Stimulated activated CD8-positive, alpha-beta memory T cell treated with anti-CD3 and anti-CD28 coated beads, Interleukin-15, amount 100 ng/mL, for 48 hours (primary cell): ENCODE measurements around the gene WDHD1.
"Not testable (repeated sequence)": the region's sequence is repeated elsewhere in the genome, so short reads cannot be mapped to it uniquely, and the experiment has no call there.

ENCODE experiments used
- DNase-seq, 2 donors: peaks; one replicate each; pipeline ENCODE4 v3.0.0-alpha.2; 2020; ENCODE audit warnings: low read depth in 2 of 2

WDHD1 gene

DNA sequence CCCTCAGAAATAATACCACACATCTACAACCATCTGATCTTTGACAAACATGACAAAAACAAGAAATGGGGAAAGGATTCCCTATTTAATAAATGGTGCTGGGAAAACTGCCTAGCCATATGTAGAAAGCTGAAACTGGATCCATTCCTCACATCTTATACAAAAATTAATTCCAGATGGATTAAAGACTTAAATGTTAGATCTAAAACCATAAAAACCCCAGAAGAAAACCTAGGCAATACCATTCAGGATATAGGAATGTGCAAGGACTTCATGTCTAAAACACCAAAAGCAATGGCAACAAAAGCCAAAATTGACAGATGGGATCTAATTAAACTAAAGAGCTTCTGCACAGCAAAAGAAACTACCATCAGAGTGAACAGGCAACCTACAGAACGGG is 74.1 kb downstream of the WDHD1 start:
- not testable (repeated sequence) for DNase-seq

DNA sequence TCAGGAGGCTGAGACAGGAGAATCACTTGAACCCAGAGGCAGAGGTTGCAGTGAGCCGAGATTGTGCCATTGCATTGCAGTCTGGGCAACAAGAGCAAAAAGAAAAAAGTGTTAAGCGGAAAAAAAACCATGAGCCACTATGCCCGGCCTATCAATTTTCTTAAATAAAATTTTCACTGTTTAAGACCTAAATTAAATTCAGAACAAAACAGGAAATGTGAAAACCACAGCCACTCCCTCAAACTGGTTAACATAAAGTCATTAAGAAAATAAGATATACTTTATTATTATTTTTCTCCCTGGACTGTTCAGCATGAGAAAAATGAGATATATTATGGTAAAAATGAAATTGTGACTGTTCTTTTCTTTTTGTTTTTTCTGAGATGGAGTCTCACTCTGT is 79.7 kb downstream of the WDHD1 start:
- DNase-seq = no peak

DNA sequence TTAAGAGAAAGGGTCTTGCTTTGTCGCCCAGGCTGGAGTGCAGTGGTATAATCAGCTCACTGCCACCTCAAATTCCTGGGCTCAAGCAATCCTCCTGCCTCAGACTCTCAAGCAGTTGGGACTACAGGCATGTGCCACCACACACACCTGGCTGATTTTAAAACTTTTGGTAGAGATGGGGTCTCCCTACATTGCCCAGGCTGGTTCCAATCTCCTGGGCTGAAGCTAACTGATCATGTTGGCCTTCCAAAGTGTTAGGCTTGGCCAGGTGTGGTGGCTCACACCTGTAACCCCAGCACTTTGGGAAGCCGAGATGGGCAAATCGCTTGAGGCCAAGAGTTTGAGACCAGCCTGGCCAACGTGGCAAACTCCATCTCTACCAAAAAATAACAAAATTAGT is 80.4 kb downstream of the WDHD1 start:
- no peak for DNase-seq

DNA sequence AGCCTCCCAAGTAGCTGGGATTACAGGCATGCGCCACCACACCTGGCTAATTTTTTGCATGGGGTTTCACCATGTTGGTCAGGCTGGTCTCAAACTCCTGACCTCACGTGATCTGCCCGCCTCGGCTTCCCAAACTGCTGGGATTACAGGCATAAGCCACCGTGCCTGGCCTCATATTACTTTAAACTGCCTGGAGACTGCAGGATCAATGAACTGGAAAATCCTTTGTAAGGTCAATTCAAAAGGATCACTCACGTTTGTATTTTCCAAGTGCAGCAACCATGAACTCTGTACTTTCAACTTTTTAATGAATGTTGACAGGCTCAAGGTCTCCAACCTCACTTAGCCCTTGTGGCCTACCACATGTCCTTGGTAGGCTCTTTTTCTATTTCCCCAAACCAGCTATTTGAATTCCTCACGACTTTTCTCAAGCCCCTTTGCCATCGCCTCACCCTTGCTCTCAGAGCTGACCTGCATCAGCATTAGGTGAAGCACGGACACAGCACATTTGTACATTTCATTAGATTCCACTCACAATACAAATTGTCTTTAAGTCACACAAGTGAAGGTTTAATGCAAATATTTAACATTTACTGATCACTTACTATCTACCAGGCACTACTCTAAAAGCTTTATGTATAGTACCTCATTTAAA is 82.0 kb downstream of the WDHD1 start:
- no peak for DNase-seq

DNA sequence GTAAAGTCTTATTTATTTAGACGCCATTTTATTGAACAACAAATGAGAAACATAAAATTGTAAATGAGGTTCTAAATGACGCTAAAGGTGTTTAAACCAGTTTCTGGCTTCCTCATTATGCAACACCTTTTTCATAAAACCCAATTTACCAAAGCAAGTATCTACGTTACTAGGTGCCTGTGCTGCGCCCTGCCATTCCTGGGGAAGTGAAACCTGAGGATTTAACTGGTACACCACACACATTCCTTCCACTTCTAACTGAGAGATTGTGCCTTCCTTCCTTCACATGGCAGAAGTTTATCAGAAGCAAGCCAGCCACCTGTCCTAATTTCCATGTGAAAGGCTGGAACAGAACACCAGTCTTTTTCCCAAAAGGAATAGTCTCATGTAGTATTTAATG is 84.0 kb downstream of the WDHD1 start:
- DNase-seq = no peak

DNA sequence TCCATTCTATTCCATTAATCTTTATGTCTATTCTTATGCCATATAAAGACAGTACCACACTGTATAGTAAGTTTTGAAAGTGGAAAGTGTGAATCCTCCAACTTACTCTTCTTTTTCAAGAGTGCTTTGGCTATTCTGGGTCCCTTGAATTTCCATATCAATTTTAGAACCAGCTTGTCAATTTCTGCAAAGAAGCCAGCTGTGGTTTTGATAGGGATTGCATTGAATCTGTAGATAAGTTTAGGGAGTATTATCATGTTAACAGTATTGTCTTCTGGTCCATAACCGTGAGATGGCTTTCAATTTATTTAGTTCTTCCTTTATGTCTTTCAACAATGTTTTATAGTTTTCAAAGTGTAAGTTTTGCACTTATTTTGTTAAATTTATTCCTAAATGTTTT is 90.1 kb downstream of the WDHD1 start:
- DNase-seq = no peak

DNA sequence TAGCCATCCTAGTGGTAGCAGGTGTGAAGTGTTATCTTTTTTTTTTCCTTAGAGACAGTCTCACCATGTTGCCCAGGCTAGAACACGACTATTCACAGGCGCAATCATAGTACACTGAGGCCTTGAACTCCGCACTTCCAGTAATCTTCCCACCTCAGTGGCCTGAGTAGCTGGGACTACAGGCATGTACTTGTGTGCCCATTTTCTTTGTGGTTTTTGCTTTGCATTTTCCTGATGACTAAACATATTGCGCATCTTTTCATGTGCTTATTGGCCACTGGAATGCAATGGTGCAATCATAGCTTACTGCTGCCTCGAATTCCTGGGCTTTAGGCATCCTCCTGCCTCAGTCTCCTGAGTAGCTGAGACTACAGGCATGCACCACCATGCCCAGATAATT is 90.9 kb downstream of the WDHD1 start:
- no peak for DNase-seq

DNA sequence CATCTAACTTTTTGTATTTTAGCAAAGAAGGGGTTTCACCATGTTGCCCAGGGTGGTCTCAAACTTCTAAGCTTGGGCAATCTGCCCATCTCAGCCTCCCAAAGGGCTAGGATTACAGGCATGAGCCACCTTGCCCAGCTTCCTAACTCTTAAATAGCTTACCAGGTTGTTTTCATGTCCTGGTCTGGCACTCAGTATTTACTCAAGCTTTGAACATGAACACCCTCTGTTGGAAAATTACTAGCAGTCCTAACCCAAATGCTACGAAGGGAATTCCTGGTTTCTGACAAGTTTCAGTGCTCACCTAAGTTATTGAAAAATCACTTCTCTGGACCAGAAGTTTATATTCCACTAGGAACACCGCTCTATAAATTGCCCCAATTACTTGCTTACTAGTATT is 91.8 kb downstream of the WDHD1 start:
- no peak for DNase-seq

DNA sequence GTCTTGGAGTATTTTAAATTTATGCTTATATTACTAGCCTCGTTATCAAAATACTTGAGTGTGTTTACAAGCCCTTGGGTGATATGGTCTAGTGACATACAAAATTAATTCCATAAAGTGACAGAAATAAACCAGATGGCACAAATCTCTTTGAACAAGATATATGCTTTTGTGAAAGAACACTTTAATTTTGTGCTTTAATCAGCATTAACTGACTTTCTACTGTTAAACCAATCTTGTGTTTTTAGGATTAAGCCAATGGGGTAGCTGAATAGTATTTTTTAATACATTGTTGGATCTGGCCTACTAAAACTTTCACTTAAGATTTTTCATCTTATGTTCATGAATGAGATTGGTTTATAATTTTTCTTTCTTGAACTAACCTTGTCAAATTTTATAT is 93.9 kb downstream of the WDHD1 start:
- no peak for DNase-seq

DNA sequence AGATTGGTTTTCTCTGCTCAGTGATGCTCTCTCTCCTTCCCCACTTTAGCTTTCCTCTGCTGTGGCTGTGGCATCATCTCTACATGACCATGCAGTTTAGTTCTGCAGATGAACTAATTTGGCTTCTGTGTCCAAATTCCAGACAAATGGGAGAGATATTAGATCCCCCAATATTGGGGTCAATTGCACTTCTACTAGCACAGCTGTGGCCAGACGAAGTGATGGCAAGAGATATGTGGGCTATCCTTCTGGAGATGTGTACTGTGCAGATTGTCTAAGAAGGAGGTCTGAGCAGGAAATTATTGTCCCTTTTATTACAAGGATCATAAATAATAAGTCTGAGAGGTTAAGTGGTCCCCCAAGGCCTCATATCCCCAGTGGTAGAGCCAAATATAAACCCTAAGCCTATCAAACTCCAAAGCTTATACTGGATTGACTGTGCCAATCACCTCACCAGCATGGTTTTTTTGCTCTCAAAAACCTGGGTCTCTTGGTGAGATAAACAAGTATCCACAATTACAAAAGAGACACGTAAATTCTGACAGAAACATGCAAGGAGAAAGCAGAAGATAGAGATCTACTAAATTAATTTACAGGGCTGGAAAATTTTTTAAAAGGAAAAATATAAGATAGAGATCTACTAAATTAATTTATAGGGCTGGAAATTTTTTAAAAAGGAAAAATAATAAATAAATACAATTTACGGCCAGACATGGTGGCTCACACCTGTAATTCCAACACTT is 95.1 kb downstream of the WDHD1 start:
- DNase-seq = no peak

DNA sequence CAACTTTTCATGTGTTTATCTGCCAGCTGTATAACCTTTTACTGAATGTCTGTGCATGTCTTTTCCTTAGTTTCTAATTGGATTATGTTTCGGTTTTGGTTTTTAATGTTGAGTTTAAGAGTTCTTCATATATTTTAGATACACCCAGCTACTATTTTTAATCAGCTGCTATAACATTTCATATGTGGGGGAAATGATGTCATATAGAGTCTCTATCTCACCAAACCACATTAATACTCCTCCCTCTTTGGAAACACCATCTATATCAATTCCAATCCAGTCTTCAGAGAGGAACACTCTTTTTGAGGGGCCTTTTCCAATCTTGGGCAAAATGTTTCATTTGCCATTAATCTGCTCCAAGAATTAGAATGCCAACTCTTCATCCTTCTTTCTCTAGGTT is 95.8 kb downstream of the WDHD1 start:
- DNase-seq = no peak

DNA sequence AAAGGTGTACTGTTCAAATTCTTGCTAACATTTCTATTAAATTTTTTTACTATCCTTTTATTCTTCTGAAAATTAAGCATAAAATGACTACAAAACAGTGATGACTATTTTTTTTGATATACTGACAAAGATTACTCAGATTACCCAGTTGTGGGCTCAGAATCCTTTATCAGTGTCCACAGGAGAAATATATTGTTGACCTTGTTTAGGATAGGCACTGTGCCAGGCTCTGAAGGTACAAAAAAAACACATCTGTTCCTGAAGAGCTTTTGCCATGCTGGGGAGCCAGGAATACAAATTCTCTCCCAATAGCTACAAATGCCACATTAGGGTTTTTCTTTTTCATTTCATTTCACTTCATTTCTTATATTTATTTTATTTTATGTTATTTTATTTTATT is 97.3 kb downstream of the WDHD1 start:
- no peak for DNase-seq

DNA sequence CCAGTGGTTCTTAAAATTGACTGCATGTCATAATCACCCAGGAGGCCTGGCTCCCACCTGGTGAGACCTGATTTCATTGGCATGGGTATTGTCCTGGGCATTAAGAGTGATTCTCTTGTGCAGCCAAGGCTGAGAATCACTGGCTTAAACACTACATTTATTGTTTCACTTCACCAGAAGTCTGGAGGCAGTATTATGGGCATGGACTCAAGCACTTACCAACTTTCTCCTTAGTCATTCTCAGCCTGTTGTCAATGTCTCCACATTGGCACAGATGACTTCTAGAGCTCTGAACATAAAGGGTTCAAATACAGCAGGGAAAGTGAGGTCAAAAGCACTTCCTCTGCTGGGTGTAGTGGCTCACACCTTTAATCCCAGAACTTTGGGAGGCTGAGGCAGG is 98.7 kb downstream of the WDHD1 start:
- no peak for DNase-seq

DNA sequence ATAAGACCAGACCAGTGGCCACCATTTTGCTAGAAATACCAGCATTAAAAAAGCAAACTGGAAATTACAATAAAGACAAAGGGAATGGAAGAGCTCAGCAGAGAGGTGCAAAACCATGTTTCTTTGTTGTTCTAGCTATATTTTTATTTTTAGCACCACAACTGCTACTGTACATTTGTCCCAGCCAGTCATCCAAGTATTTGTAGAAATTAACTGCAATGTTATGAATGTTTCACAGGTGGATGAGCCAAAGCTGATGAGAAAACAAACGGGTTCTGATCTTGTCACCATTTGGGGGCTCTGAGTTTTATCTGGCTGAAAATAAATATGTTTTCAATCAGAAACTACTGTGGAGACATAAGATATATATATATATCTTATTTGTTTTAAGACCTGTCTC is 99.3 kb downstream of the WDHD1 start:
- no peak for DNase-seq

DNA sequence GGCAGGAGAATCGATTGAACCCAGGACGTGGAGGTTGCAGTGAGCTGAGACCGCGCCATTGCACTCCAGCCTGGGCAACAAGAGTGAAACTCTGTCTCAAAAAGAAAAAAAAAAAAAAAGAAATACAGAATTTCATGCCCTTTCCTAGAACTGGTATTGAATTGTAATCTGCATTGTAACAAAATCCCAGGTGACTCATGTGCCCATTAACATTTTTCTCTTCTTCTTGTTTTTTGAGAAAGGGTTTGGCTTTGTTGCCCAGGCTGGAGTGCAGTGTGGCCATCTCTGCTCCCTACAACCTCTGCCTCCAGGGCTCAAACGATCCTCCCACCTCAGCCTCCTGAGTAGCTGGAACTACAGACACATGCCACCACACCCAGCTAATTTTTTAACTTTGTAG is 100.3 kb downstream of the WDHD1 start:
- DNase-seq = not testable (repeated sequence)

DNA sequence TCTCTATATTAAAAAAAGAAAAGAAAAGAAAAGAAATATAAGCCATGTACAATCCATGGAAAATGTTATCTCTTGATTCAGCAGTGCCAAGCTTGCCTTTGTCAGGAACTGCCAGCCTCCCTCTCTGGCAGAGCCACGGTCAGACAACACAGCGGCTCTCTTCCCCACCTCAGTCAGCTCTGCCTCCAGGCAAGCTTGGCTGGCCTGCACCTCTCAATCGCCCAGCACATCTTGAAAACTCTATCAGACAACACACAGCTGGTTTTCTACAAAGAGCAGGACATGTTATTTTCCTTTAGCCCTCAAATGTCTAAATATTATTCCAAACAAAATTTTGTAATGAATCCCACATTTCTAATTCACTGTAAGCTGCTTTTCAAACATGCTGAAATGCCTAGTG is 104.3 kb downstream of the WDHD1 start:
- DNase-seq = no peak

DNA sequence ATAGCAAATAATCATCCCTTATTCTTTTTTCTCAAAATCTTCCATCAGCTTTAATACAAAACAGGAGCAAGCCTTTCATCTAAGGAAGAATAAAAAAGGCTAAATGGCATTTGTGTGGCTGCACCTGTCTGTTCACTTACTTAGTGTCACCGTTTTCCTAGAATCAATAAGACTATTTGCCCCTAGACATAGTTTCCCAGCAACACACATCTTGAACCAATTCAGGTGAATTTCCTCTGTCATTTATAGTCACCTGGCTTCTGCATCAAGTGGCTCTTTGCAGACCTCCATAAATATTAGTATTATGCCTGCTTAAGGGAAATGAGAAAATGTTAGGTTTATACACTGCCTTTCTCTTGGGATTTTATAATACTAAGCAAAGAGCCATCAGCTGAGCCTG is 106.8 kb downstream of the WDHD1 start:
- DNase-seq = no peak

DNA sequence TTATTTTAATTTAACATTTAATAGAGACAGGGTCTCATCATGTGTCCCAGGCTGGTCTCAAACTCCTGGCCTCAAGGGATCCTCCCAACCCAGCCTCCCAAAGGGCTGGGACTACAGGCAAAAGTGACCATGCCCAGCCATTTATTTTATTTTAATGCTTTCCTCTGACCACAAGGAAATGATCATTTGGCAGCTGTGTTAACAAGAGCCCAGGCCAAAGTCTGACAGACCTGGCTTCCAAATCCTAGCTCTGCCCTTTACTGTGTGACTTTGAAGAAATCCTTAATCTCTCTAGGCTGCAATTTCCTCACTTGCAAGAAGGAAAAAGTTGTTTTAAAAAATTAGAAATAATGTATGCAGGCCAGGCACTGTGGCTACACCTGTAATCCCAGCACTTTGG is 107.6 kb downstream of the WDHD1 start:
- DNase-seq = no peak

DNA sequence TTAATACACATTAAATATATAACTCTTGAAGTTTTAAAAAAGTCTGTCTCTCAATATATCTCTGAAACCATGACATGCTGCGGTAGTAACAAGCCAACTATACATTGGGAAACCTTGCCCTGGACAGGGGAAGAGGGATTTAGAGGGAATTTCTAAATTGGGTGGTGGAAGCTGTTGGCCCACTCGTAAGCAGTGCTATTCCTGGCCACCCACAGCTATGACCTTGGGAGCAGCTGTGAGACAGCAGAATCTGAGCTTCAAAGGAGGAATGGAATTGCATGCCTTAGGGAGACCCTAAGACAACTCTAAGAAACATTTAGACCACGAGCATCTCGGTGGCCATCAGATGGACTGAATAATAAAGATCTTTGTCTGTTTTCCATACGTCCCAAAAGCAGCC is 108.5 kb downstream of the WDHD1 start:
- no peak for DNase-seq

DNA sequence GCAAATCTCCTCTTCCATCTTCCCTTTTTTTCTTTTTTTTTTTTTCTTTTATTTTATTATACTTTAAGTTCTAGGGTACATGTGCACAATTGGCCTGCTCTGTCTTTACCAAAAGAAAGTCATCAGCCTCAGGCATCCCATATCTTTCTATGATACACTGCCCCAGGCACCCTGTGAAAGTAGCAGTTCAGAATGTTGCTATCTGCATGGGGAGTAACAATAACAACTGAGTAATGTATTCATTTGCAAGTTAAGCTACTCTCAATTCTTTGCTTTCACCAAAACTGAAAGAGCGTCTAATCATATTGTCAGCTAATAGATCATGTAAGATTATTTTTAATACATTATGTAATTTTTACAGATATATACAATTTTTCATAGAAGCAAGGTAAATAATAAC is 110.8 kb downstream of the WDHD1 start:
- DNase-seq = no peak

DNA sequence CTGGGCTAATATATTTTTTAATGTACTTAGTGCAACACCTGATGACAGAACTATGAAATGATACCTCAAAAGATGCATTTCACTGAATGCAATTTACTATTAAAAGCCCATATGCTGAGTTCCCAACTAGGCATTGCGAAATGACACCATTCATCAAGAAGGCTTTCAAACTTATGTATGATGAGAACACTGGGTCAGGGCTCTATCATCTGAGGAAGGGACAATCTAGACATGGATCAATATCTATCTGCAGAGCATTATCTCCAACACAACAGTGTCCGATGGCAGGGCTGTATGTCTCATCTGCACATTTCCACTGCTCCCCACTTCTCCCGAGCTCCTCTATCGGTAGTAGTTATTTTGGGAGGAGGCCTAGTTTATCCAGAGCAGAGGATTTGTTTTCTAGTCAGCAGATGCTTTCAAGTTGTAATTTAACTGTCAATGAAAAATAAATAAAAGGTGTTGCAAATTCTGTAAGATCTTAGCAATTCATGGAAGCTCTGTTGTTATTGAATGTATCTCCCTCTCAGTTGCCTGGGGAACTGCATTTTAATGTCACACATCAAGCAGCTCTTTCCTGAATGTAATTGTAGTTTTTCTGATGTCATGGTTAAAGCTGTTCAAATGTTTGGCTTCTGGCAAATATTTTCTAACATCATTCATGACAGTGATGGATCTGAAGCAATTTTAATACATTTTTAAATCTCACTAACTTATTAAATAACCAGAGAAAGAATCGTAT is 116.9 kb downstream of the WDHD1 start:
- DNase-seq = no peak

DNA sequence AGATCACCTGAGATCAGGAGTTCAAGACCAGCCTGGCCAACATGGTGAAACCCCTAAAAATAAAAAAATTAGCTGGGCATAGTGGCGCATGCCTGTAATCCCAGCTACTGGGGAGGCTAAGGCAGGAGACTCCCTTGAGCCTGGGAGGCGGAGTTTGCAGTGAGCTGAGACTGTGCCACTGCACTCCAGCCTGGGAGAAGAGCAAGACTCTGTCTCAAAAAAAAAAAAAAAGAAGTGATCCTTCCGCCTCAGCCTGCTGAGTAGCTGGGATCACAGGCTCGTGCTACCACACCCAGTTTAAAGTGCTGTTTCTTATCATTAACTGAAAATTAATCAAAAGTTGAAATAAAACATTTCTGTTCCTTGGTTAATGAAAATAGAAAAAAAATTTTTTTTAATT is 117.9 kb downstream of the WDHD1 start:
- DNase-seq = not testable (repeated sequence)

DNA sequence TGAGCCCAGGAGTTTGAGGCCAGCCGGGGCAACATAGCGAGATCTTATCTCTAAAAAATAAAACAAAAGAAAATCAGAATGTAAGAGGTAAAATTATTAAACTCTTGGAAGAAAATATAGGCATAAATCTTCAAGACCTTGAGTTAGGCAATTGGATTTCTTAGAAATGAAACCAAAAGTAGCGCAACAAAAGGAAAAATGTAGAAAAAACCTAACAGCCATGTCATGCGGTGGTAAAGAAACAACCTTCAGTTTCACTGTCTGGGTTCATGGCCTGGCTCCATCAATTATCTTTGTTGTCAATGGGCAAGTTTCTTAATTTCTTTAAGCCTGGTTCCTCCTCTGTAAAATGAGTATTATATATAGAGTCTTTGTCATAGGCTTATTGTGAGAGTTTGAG is 118.7 kb downstream of the WDHD1 start:
- no peak for DNase-seq
